ENCODE data around the gene GABBR2.

GRCh38 chr9:98345011-98345410, 363.7 kb downstream of the GABBR2 start:
- TF ChIP-seq, protein P1, sequence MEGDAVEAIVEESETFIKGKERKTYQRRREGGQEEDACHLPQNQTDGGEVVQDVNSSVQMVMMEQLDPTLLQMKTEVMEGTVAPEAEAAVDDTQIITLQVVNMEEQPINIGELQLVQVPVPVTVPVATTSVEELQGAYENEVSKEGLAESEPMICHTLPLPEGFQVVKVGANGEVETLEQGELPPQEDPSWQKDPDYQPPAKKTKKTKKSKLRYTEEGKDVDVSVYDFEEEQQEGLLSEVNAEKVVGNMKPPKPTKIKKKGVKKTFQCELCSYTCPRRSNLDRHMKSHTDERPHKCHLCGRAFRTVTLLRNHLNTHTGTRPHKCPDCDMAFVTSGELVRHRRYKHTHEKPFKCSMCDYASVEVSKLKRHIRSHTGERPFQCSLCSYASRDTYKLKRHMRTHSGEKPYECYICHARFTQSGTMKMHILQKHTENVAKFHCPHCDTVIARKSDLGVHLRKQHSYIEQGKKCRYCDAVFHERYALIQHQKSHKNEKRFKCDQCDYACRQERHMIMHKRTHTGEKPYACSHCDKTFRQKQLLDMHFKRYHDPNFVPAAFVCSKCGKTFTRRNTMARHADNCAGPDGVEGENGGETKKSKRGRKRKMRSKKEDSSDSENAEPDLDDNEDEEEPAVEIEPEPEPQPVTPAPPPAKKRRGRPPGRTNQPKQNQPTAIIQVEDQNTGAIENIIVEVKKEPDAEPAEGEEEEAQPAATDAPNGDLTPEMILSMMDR (conservative IDR thresholded peaks at IDR 0.05): no peak
- no peak for TF ChIP-seq EZH2 (IDR thresholded peaks at IDR 0.05; ENCODE audit: low read depth)
